Body of pancreas (tissue), 4 donors: ENCODE results near the gene VNN1. TPM values are rescaled to one million over a fixed set of nuclear protein-coding genes. Genes with fewer than 3 reads are reported as not detected.

ENCODE experiments used
- ATAC-seq: fragments of 150-250 bp; one replicate; pipeline ENCODE4 v1.9.1; 2016
- DNase-seq, 4 donors: peaks; one replicate each; pipeline ENCODE4 v3.0.0-alpha.2; 2019
- H3K27ac ChIP-seq, 4 donors: fragments of 200-600 bp; sonication (generic); 1 replicate in 3 of 4; 2 replicates in 1 of 4; pipeline versions ENCODE4 v1.5.1 to v1.6.1; 2016 to 2019; ENCODE audit warnings: mild to moderate bottlenecking in 1 of 4, mixed read lengths in 1 of 4, moderate library complexity in 1 of 4
- H3K27me3 ChIP-seq, 2 donors: fragments of 200-600 bp; sonication (generic); one replicate each; pipeline ENCODE4 v1.6.0; 2016; ENCODE audit warnings: mild to moderate bottlenecking in 1 of 2
- H3K36me3 ChIP-seq, 2 donors: fragments of 200-600 bp; sonication (generic); replicated peaks in 1 of 2; 2 replicates each; pipeline ENCODE4 v1.5.1; 2016; ENCODE audit warnings: low read depth in 2 of 2; ENCODE audit not compliant: insufficient read depth in 1 of 2
- H3K4me1 ChIP-seq: fragments of 200-600 bp; sonication (generic); one replicate; pipeline ENCODE4 v1.6.0; 2016
- H3K4me3 ChIP-seq, 2 donors: fragments of 200-600 bp; sonication (generic); 1 replicate in 1 of 2; 2 replicates in 1 of 2; pipeline ENCODE4 v1.5.1; 2016 to 2019
- H3K9me3 ChIP-seq, 3 donors: fragments of 200-600 bp; sonication (generic); 1 replicate in 2 of 3; 2 replicates in 1 of 3; pipeline ENCODE4 v1.5.1; 2016
- POLR2A ChIP-seq, 3 donors: fragments of 450-650 bp; IDR thresholded peaks; one replicate each; pipeline ENCODE4 v1.6.1; 2016; ENCODE audit warnings: antibody characterized with exemption in 3 of 3, mild to moderate bottlenecking in 2 of 3
- WGBS, 2 donors: methylation state at CpG; one replicate each; pipeline ENCODE4 v1.1.5; 2017; 5-methylcytosine and 5-hydroxymethylcytosine counted together
- intact Hi-C: fragments of 100-400 bp; cut with DNase I; formaldehyde crosslinking; loops from one replicate; pipeline ENCODE4 v1.15.1; 2023
- total RNA-seq, 2 donors: library from RNA; depleted of rRNA; stranded (reverse); fragments of >200 nt; gene quantifications; one replicate each; pipeline ENCODE4 v1.1.0, GENCODE V29; 2016
- TF ChIP-seq, protein P1 (sequence below), 7 experiments: fragments of 450-650 bp in 4 of 7; fragments of 200-600 bp in 3 of 7; sonication (generic) in 3 of 7; IDR thresholded peaks; one replicate each; pipeline ENCODE4 v1.5.1; 2016 to 2019; ENCODE audit warnings: antibody characterized with exemption in 7 of 7

Gene VNN1
- total RNA-seq, 2 donors from 2014 or later, result 1.3 TPM; not detected in 1

DNA sequence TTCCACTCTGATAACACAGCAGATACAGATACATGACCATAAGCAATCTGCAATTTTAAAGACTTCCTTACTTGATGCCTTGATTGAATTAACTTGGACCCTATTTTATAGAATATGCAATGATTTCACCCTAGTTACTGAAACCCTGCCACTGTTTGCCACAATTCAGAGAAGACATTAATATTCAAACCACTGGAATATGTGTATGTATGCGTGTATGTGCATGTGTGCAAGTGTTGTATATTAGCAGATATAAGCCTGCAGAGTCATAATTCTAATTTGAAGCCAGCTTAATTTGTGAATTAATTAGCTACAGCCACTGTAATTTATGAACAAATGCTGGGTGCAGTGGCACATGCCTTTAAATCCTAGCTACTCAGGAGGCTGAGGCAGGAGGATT, 34.6 kb upstream of the VNN1 start:
- intact Hi-C loops, result no loop called here
- H3K4me1 ChIP-seq, result peaks cover 4% of the 10 kb centered on the region
- H3K27ac ChIP-seq, result no peak overlapping the region
- H3K36me3 ChIP-seq, result no peaks in the 10 kb centered on the region
- TF ChIP-seq, protein P1, sequence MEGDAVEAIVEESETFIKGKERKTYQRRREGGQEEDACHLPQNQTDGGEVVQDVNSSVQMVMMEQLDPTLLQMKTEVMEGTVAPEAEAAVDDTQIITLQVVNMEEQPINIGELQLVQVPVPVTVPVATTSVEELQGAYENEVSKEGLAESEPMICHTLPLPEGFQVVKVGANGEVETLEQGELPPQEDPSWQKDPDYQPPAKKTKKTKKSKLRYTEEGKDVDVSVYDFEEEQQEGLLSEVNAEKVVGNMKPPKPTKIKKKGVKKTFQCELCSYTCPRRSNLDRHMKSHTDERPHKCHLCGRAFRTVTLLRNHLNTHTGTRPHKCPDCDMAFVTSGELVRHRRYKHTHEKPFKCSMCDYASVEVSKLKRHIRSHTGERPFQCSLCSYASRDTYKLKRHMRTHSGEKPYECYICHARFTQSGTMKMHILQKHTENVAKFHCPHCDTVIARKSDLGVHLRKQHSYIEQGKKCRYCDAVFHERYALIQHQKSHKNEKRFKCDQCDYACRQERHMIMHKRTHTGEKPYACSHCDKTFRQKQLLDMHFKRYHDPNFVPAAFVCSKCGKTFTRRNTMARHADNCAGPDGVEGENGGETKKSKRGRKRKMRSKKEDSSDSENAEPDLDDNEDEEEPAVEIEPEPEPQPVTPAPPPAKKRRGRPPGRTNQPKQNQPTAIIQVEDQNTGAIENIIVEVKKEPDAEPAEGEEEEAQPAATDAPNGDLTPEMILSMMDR (IDR thresholded peaks at IDR 0.05), result no peak
- TF ChIP-seq POLR2A (IDR thresholded peaks at IDR 0.05), result no peak
- DNase-seq, result no peak
- no peak overlapping the region for H3K4me3 ChIP-seq
- H3K9me3 ChIP-seq, result no peaks in the 10 kb centered on the region
- no peak for ATAC-seq
- 70 to 86% methylated on average over 1 of the region's 1 CpG for WGBS, 2 donors
- no peaks in the 10 kb centered on the region for H3K27me3 ChIP-seq

DNA sequence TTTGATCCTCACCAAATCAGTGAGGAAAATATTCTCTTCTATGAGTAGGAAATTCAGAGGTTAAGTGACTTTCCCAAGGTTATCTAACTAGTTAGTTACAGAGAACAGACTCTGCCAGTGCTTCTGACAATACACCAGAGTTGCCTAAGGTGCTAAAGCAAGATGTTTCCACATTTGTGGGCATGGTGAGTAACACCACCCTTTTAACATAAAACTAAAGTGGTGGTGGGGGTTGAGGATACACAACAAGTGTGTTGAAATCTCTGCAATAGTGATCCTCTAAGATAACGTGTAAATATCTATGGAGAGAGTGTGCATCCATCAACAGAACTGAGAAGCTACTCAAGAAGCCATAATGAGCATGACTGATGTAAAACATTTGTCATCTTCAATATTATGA, 32.2 kb upstream of the VNN1 start:
- no peak for DNase-seq
- no peak for ATAC-seq
- Histone ChIP-seq H3K27ac (no peak overlapping the region), H3K4me1 (peaks cover 1% of the 10 kb centered on the region), H3K27me3 (no peaks in the 10 kb centered on the region), H3K36me3 (no peaks in the 10 kb centered on the region), H3K9me3 (no peaks in the 10 kb centered on the region), H3K4me3 (no peak overlapping the region)
- WGBS, 2 donors, result 50% methylated on average over 1 of the region's 1 CpG
- intact Hi-C loops, result no loop called here
- TF ChIP-seq, protein P1 (IDR thresholded peaks at IDR 0.05), result no peak
- TF ChIP-seq POLR2A (IDR thresholded peaks at IDR 0.05), result no peak

DNA sequence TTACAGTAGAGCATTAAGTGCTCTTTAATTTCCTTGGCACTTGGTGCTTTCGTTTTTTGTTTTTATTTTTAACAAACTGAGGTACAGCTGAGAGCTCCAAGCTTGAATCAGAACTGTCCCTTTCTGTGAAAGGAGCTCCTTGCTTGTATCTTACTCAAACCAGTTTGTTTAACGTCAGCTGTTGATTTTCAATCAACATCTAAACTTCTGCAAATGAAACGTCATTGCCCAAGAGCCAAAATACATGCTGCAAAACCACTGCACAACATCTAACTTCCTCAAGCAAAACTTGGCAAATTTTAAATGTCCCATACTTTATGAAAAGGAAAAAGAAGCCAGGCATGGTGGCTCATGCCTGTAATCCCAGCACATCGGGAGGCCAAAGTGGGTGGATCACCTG, 28.6 kb upstream of the VNN1 start:
- Histone ChIP-seq H3K4me1 (no peaks in the 10 kb centered on the region), H3K27ac (peak overlapping the region in 1 of 4 donors; percentile 13), H3K36me3 (no peaks in the 10 kb centered on the region), H3K4me3 (no peak overlapping the region), H3K27me3 (no peaks in the 10 kb centered on the region), H3K9me3 (no peaks in the 10 kb centered on the region)
- intact Hi-C loops, result no loop called here
- 47 to 61% methylated on average over 4 of the region's 4 CpGs for WGBS, 2 donors
- DNase-seq (peak in 1 of 4 donors; percentile 23), ATAC-seq (no peak)
- no peak for TF ChIP-seq POLR2A (IDR thresholded peaks at IDR 0.05)
- TF ChIP-seq, protein P1 (IDR thresholded peaks at IDR 0.05), result no peak

DNA sequence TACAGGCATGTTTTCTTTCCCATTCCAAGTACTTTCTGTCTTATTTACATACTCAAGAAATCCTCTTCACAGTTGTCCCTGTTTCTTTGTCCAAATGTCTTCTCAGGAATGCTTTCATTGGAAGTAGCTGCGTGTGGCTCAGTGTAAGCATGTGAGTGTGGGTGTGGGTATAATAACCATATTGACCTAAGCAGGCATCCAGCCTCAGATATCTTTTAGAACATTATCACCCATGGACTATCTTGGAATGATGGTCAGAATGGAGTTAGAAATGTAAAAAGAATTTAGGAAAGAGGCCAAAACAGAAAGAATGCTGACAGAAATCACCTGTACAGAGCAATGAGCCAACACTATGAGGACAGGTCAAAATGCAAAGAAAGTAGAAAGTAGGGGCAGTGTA, 27.4 kb upstream of the VNN1 start:
- H3K4me1 ChIP-seq, result peaks cover 10% of the 10 kb centered on the region
- no peaks in the 10 kb centered on the region for H3K27me3 ChIP-seq
- no peak overlapping the region for H3K4me3 ChIP-seq
- H3K36me3 ChIP-seq, result no peaks in the 10 kb centered on the region
- WGBS, 2 donors, result 58 to 68% methylated on average over 1 of the region's 1 CpG
- no peak for ATAC-seq
- H3K27ac ChIP-seq, result no peak overlapping the region
- intact Hi-C loops, result no loop called here
- no peak for TF ChIP-seq POLR2A (IDR thresholded peaks at IDR 0.05)
- TF ChIP-seq, protein P1 (IDR thresholded peaks at IDR 0.05), result no peak
- DNase-seq, result no peak
- no peaks in the 10 kb centered on the region for H3K9me3 ChIP-seq

DNA sequence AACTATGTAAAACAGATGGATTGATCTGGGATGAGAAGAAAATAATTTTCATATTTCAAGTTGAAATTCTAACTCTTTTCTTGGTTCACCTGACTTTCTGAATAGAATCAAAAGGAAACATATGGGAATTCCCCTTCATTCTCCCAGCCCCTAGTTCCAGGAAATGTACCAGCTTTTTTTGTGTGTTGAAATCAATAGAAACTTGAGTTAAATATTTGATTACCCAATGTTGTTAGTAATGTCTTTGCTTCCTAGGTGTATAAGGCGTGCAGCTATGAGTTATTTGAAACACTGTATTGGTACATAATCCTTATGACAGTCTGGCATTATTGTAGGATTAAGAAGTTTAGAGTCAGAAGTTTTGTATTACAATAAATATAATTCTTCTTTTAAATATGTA, 22.4 kb upstream of the VNN1 start:
- DNase-seq (no peak), ATAC-seq (peak; percentile 84)
- no peaks in the 10 kb centered on the region for H3K27me3 ChIP-seq
- TF ChIP-seq, protein P1 (IDR thresholded peaks at IDR 0.05), result no peak
- no peak for TF ChIP-seq POLR2A (IDR thresholded peaks at IDR 0.05)
- no peaks in the 10 kb centered on the region for H3K9me3 ChIP-seq
- H3K4me1 ChIP-seq, result peaks cover 31% of the 10 kb centered on the region
- peak overlapping the region in 1 of 4 donors; percentile 78 for H3K27ac ChIP-seq
- WGBS, 2 donors, result 10 to 19% methylated on average over 1 of the region's 1 CpG
- H3K4me3 ChIP-seq, result no peak overlapping the region
- H3K36me3 ChIP-seq, result no peaks in the 10 kb centered on the region
- intact Hi-C loops, result no loop called here
